SK-N-MC (cell line): ENCODE measurements around the gene TUBB2A.

Experiments
- EZH2 ChIP-seq: fragments of 200-600 bp; sonication (generic); IDR thresholded peaks from one replicate; pipeline ENCODE4 v1.6.1; 2017; ENCODE audit warnings: antibody characterized with exemption
- FOXP2 ChIP-seq: optimal IDR thresholded peaks from 2 replicates; pipeline ENCODE3; 2011; ENCODE audit warnings: mild to moderate bottlenecking, moderate library complexity; ENCODE audit not compliant: insufficient read depth; ENCODE audit errors: extremely low read length, control extremely low read depth
- POLR2AphosphoS5 ChIP-seq: IDR thresholded peaks from 2 replicates; pipeline ENCODE4 v1.6.1; 2012; ENCODE audit warnings: mild to moderate bottlenecking, low read depth, low read length, borderline replicate concordance

GRCh38 chr6:3190056-3190455 lies 32.7 kb upstream of the TUBB2A start:
- TF ChIP-seq POLR2AphosphoS5 (no peak), EZH2 (no peak), FOXP2 (no peak)
